ENCODE measurements around the gene WEE2.
"Not testable (repeated sequence)": the region's sequence is repeated elsewhere in the genome, so short reads cannot be mapped to it uniquely, and the experiment has no call there.

The WEE2 gene

GRCh38 chr7:141708351-141708750 lies at the start of gene WEE2:
TSS of gene WEE2 (plus strand) at chr7:141708353. CDS start at chr7:141708759, 406 bp downstream.
- no peak for DNase-seq

- no peak for DNase-seq
These were observed 48.7 kb upstream of the WEE2 start for GRCh38 chr7:141659501-141659900.

- no peak for DNase-seq
These were observed 47.9 kb upstream of the WEE2 start for GRCh38 chr7:141660259-141660658.

- no peak for DNase-seq
These were observed 44.9 kb upstream of the WEE2 start for GRCh38 chr7:141663081-141663849.

GRCh38 chr7:141664450-141664849 lies 43.7 kb upstream of the WEE2 start:
- no peak for DNase-seq

DNA sequence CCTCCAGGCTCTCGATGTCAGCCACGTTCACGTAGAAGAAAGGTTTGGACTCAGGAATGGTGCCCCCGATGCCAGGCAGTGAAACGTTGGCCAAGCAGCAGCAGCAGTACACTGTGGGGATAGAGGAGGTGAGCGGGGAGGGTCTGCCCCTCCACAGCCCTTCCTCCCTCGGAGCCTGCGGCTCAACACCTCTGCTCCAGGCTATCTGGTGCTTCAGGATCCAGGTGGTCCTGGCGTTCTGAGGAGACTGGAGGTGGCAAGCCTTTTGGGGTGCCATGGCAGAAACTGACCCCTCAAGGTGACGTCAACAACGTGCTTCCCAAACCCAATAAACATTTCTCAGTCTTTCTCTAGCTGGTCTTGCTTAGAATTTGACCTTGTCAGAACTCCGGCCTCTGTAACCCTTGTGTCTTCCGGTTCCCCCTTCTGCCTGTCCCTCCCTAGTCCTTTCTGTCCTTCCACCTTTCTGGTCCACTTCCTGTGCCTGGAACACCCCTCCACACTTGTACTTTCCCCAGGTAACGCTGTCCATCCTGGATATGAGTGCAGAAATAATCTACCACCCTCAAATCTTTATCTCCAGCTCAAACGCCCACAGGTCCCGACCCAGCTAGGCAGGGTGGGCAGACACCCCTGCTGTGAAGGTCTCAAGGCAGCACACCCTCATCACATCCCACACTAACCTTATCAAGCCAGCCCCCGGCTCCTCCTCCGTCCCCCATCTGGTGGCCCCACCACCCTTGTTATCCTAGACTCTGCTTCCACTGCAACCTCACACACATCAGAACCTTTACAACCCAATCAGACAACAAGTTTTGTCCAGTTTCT lies 42.7 kb upstream of the WEE2 start:
- no peak for DNase-seq

GRCh38 chr7:141666071-141666470 lies 42.1 kb upstream of the WEE2 start:
- DNase-seq: no peak

GRCh38 chr7:141668853-141669252 lies 39.3 kb upstream of the WEE2 start:
- no peak for DNase-seq

DNA sequence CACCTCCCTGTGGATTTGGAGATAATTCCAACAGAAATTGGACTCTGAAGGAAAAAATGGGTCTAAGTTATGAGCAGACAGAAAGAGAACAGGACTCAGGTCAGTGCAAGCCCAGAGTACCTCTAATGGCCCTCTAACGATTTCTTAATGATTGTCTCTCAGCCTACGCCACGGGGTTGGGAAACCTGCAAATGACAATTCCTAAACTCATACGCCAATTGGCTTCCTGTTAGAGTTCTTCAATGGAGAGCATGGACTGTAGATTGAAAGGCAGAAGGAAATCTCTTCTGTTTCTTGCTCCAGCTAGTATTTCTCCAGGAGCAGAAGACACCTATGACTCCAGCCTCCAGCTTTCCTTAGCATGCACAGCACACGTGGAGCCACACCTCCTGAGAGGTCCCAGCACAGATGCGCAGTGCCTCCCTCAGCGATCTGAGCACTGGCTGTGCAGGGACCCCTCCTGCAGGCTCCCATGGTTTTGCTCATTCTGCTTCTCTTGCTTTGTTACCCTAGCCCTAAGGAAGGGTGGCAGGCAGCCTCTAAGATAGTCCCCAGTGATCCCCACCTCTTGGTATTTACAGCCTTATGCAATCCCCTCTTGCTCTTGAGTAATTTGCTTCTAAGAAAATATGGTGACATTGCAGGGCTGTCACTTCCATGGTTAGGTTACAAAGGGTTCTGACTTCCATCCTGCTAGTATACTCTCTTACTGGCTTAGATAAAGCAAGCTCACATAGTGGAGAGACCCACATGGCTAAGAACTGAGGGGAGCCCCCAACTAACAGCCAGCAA lies 36.3 kb upstream of the WEE2 start:
- DNase-seq: no peak

GRCh38 chr7:141673346-141673745 lies 34.8 kb upstream of the WEE2 start:
- DNase-seq: no peak

GRCh38 chr7:141674171-141674671 lies 33.9 kb upstream of the WEE2 start:
- DNase-seq: no peak

GRCh38 chr7:141674702-141675101 lies 33.5 kb upstream of the WEE2 start:
- DNase-seq: no peak

DNA sequence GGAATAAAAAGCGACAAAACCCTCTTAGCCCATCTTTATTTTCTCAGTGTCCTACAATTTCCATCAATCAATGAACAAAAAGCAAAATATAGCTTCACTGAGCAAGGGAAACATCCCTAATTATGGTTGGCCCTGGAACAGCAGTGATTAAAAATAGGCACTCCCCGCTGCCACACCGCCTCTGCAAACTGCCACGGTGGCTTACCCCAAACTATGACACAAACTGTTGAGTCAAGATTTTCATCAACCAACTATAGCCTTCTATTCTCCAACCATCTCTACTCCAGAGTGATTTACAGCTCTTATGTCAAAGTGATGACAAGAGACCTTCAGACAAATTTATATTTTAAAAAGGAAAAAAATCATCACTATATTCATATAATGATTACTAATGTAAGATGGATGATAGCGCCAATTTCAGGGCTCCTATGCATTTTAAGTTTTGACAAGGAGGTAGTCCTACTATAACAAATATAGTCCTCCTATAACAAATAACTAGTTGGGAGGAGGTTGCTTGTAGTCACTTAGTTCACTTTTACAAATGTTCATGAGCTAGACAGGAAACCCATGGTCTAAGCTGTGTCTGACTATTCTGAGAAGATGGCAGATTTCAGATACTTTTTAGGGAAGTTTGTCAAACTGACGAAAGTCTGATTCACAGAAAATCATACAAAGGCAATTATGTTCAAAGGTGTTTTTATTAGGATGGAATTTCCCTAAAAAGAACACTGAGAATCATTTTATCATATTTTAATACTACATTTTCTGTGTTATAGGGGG lies 32.5 kb upstream of the WEE2 start:
- DNase-seq: no peak

DNA sequence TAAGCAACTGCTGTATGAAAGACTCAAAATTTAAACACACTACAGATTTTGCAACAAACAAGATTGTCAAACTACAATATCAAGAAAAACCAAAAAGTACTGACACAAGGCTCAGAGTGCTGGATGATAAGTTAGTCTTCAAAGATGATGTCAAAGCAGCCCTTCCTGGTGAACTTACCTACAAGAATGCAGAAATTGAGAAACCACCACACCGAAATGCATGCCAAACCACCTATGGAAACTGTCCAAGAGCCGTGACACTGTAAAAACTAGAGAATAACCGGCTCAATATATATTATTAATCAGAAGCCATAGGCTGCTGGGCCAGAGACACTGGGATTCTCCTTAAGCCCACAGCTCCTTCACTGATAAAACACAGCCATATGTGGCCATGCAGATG lies 31.5 kb upstream of the WEE2 start:
- no peak for DNase-seq

GRCh38 chr7:141679014-141679413 lies 29.1 kb upstream of the WEE2 start:
- no peak for DNase-seq

- DNase-seq: no peak
These were observed 22.7 kb upstream of the WEE2 start for GRCh38 chr7:141685285-141686023.

DNA sequence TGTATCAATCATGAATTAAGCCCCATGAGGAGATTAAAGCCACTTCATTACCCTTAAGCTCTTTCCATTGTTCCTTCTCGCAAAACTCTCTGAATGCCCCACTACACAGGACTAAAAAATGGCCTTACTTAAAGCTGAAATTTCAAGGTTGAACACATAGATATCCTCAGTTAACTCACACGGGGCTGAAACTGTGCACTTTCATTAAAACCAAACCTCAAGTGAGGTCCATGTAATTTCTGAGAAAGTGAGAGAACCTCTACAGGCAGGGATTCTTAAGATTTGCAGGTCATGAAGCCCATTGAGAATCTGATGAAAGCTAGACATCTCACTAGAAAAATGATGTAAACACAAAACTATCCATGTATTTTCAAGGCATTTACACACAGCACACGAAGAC lies 22.1 kb upstream of the WEE2 start:
- DNase-seq: no peak

GRCh38 chr7:141686670-141687069 lies 21.5 kb upstream of the WEE2 start:
- DNase-seq: no peak

- no peak for DNase-seq
These were observed 20.1 kb upstream of the WEE2 start for GRCh38 chr7:141688043-141688442.

GRCh38 chr7:141689072-141689825 lies 18.9 kb upstream of the WEE2 start:
- not testable (repeated sequence) for DNase-seq

GRCh38 chr7:141691540-141691939 lies 16.6 kb upstream of the WEE2 start:
- no peak for DNase-seq
